Stimulated activated CD4-positive, alpha-beta T cell treated with anti-CD3 and anti-CD28 coated beads, TNF-alpha, amount 100 ng/mL, for 24 hours (primary cell): Measurements from ENCODE around the gene DNLZ.
A peak's percentile ranks its signal among the peaks of the same experiment; 100 is the strongest.

ENCODE experiments used
- DNase-seq, 3 experiments: peaks; one replicate each; pipeline ENCODE4 v3.0.0-alpha.2; 2020; ENCODE audit warnings: low read depth in 3 of 3

Gene DNLZ

DNA sequence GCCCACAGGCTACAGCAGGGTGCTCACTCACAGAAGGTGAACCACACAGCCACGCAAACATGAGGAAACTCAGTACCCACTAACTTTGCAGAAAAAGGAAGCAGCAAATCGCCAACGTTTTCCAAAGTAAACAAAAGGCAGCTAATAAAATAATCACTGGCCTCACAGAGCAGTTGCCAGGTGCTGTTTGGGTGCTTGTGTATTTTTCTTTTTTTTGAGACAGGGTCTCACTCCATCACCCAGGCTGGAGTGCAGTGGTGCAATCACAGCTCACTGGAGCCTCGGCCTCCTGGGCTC is 32.6 kb upstream of the DNLZ start:
- DNase-seq: no peak

DNA sequence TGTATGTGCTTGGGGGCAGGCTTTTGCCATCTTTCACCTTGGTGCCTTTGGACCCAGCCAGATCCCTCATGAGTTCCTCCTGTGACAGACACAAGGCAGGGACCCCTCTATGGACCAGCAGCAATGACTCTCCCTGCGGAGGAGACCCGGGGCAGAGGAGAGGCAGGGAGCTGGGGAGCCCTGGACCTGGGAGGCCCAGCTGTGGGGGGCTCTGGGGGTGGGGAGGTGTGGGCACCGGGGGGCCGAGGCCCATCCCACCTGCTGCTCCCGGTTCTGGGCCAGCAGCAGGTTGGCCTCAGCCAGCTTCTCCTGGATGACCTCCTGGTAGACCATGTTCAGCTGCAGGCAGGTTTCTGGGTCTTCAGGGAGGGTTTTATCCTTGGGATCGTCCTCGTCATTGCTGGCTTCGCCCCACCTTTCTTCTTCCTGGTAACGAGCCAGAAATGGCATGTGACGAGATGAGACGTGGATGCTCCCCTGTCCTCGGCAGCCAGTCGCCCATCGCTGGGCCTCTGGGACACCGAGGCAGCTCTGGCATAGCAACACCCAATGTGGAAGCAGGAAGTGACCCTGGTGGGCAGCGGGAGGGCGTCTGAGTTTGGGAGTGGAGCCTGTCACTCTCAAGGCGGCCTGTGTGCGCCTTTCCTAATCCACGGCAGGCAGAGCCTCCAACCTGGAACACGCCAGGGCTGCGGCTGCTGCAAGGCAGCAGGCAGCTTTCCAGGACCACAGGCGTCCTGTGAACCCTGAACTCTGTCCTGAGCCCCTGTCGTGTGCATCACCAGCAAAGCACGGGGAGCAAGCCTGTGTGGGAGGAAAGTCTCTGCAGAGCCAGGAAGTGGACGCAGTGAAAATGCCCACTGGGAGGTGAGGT is 32.0 kb upstream of the DNLZ start:
- no peak for DNase-seq

DNA sequence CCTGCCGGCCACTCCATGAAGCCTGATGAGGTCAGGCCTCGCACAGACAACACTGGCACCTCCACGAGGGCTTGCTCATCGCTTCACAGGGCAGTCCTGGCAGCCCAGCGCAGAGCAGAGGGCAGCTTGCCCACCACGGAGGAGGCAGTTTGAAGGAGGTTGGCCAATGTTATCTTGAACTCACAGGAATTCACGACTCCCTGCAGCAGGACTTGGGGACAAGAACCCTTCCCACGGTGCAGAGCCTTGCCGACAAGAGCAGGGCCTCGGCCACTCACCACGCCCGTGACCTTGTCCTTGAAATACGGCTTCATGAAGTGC is 31.4 kb upstream of the DNLZ start:
- DNase-seq: no peak

DNA sequence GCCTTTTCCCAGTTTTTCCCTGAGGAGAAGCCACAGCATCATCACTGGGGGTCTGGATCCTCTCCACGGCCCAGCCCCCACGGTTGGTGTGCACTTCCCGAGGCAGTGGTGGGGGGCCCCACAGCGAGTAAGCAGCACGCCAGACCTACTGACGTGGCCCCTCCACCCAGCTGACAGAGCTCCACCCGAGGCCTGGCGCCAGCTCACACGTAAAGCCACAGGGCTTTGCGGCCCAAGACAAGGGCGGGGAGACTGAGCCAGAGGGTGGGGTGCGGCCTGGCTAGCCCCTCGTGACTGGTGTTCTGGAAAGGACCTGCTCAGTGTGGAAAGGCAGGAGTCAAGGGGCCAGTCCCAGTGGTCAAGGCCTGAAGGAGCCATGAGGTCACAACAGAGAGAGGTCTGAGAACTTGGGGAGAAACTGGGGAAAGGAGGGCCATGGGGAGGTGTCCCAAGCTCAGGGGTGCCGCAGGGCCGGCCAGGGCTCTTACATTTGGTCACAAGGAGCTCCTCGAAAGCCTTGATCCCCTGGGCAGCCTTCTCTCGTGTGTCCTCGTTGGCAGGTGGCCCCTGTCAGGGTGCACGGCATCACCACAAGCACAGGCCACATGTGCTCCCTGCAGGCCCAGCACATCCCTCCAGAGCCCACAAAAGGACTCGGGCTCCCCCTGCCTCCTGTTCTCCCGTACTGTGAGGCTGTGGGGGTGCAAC is 30.9 kb upstream of the DNLZ start:
- DNase-seq: no peak

DNA sequence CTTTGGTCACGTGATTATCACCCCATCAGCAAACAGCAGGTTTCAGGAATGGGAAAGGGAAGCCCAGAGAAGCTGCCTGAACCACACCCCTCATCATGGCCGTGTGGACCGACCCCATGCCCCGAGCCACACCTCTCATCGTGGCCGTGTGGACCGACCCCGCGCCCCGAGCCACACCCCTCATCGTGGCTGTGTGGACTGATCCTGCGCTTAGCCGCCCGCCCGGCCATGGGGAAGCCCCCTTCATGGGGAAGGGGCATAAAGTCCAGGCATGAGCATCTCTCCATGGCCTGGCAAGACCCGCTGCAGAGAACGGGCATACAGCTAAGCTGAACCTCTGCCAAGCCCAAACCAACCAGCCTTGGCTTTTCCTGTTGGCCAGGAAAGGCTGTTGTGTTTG is 30.0 kb upstream of the DNLZ start:
- no peak for DNase-seq

DNA sequence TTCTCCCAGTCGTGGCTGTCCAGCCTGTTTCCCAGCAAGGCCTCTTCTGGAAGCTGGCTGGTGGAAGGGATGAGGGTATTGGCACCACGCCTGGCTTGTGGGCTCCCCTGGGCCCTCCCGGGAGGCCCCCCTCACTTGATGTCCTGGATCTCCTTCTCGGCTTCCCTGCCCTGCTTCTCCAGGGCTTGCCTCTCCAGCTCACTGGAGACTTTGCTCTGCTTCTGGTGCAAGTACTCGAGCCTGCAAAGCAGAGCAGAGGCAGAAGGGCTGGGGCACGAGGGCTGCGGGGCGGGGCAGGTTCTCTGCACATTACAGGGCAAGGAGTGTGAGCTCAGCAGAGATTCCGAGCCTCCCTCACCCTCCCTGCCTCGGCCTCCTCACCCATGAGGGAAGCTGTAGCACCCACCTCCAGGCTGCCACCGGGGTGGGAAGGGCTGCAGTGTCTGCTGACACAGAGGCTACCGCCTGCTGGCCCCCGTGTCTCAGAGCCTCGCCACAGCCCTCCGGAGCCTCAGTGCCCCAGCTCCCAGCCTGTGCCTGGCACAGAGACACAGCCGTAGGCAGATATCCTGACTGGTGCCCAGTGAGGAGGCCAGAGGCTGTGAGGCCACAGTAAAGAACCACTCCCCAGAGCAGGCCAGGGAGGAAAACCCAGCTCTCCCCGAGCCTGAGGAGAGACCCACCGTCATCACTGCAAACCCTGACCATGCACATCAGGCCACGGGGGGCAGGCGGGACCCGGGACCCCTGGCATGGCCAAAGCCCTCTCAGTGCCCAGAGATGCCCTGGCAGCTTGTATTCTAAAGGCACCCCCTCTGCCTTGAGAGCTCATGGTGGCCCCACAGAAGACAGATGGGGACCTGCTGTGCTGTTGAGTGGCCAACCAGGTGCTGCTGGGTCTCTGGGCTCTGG is 29.2 kb upstream of the DNLZ start:
- no peak for DNase-seq

DNA sequence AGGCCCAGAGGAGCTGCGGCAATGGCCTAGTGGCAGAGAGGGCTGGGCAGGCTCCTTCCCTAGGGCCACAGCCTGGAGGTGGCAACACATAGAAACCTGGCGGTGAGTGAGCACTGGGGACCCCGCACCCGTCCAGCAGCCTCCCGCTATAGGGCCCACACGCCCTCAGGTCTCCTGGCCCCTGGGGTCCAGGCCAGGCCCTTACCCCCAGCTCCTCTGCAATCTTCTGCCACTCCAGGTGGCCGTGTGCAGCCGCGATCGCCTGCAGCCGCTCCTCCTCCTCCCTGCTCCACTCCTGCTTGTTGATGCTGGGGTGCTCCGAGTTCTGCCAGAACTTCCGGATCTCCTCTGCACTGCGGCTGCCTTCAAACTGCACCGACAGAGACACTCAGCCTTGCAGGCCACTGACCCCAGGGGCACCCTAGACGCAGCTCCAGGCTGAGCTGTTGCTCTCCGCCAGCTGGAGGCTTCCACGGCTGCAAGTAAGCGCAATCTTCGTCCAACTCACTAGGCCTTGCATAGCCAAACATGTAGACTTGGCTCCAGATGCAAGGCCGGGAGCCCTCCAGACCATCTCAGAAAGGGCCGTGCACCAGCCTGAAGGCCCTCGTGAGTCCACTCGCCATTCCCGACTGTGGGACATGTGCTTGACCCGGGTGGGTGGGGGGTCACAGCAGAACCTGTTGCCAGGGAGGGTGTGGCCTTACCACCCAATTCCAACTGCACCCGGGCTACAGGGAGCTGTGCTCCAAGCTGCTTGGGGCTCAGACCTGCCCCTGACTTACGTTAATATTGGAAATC is 28.4 kb upstream of the DNLZ start:
- DNase-seq: no peak

DNA sequence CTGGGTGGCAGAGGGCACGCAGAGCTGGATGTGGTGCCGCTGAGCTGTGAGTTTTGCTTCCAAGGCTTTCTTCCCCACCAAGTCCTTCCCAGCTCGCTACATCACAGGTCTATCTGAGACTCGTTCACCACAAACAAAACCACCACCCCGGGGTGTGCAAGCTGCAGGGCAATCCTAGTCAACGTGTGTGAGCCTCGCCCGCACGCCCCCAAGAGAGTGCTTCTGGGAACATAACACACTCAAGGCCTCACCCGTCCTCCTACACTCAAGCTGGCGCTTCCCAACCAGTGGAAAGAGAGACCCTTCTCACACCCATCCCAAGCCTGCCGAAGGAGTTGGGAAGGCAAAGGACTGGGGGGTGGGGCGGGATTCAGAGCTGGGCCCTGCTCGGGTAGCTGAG is 25.9 kb upstream of the DNLZ start:
- no peak for DNase-seq

DNA sequence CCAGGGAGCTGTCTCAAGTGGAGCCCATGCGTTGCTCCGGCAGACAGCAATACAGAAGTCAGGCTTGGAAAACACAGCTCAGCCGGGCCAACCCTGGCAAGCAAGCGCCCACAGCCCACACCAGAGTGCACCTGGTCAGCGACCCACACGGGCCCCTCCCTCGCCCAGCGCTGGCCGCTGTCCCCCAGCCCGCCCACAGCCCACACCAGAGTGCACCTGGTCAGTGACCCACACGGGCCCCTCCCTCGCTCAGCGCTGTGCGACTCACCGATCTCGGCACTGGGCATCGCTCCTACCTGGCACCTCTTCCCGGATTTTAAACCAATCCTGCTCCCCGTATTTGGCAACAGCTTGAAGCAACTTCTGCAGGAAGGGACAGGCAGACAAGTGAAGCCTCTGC is 23.7 kb upstream of the DNLZ start:
- DNase-seq: no peak

DNA sequence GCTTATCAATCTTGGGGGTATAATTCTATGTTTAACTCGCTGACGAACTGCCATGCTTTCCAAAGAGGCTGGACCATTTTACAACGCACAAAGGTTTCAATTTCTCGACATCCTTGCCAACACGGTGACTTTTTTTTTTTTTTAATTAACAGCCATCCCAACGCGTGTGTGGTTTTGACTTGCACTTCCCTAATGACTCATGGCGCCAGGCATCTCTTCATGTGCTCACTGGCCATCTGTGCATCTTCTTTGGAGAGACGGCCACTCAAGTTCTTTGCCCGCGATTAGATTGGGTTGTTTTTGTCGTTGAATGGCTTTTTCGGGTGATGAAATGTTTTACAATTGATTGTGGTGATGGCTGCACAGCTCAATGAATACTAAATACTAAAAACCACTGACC is 22.5 kb upstream of the DNLZ start:
- DNase-seq: no peak

DNA sequence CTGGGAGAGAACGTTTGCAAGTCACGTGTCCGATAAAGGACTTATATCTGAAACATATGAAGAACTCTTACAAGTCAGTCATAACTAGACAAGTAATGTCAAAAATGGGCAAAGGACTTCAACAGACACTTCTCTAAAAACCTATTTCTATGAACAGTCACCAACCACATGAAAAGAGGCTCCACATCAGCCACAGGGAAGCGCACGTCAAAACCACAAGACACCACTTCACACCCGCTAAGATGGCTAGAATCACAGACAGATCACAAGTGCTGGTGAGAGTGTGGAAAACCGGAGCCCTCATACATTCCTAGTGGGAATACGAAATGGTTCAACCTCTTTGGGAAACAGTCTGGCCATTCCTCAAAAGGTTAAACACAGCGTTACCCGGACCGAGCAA is 21.5 kb upstream of the DNLZ start:
- peak in 1 of 3 experiments; percentile 26 for DNase-seq

DNA sequence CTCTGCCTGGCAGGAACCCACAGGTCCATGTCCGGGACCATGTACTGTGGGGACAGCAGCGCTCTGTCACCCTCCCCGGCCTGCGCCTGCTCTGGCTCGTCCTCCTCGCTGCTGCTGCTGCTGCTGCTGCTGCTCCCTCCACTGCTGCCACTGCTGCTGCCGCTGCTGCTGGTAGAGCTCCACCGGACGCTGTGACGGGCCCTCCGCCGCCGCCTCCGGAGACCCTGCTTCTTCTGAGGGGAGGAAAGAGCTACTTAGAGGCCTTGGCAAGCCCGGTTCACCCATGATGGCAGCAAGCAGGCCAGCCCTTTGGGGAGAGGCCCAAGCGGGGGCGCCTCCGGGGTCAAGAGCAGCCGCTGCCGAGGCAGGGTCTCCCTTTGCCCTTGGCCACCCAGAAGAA is 19.9 kb upstream of the DNLZ start:
- no peak for DNase-seq

DNA sequence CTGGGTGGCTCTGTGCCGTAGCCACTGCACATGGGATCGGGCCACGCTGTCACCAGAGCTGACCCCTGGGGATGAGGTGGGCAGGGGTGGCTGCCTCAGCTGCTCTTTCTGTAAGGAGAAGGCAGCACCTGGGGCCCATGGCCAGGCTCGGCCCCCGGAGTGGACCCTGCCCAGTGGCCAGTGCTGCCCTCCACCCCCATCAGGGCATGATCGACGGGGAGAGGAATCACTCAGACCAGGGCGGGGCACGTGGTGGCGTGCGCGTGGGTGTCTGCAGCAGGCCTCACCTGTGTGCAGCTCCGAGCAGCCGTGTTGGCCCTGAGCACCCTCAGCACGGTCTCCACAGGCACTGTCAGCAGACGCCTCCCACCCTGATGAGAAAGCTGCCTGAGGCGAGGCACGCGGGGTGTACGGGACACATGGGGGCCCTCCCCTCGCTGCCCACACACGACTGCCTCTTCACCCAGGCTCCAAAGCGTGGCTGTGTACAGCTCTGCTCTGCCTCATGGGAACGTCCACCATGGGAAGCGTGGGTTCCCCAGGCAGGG is 18.5 kb upstream of the DNLZ start:
- no peak for DNase-seq

DNA sequence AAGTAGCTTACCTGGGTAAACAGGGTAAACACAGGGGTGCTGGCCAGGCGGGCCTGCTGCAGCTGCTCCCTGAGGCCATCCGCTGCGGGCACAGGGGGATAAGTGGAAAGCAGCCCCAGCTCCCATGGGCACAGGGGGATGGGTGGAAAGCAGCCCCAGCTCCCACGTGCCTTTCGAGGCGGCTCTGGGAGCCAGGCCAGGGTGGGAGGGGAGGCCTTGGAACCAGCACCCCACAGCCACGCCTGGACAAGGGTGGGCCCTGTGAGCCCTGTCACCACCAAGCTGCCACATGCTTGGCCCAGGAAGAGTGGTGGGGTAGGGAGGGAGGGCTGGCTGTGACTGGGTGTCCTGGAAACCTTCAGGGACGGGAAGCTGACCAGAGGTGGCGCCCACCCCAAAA is 17.8 kb upstream of the DNLZ start:
- DNase-seq: no peak

DNA sequence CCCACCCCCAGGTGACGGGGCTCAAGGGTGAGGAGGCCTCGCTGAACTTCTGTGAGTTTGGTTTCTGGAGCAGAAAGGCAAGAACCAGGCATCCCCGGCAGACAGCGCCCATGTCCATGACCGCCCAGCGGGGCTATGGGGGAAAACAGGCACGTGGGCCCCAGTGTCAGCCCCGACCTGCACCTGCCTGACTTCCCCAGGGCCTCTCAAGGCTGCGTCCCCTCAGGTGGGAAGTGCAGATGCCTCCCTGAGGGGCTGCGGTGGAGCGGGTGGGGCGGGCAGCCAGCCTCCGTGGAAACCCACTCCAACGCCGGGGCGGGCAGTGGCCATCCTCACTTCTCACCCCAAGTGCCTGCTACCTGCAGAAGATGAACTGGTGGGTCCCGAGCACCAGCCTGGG is 16.8 kb upstream of the DNLZ start:
- DNase-seq: no peak

DNA sequence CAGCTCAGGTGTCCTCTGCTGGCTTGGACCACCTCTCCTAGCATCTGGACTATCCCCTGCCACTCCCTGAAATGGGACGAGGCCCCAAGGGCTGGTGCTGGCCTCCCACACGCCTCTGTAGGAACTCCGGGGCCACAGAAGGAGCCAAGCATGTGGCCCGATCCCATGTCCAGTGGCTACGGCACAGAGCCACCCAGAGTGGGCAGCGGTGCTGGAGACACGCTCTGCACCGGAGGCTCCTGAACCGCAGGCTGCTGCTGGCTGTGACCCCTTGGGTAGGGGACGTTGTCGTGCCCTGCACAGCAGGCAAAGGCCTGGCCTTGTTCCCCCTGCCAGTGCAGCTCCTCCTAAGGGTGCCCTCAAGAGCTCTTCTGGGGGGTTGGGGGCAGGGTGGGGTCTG is 16.3 kb upstream of the DNLZ start:
- DNase-seq: no peak

DNA sequence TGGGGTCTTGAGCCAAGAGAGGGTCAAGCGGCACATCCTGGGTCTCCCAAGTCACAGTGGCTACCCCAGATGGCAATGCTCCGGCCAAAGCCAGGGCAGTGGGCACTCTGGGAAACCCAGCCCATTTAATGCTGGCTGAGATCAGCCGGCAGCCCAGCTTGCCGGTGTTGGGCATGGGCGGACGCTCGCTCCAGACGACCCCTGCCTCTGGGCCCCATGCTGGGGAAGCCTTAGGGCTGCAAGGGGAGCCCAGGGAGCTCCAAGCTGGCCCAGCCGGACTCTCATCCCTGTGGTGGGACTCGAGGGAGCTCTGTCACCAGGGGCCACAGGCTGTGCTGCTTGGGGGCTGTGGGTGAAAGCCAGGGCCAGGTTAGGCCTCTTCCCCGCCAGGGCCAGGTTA is 15.9 kb upstream of the DNLZ start:
- no peak for DNase-seq

DNA sequence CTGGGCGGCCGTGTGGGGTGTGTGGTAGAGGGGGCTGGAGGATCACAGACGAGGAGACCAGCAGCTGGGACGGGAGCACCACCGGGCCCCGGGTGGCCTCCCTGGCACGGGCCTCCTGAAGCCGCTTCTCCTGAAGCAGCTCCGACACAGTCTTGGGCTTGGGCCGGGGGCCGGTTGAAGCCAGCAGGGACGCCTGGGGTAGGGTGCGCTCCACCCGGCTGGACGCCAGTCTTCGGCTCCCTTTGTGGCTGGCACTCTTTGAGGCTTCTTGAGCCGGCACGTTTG is 15.4 kb upstream of the DNLZ start:
- DNase-seq: no peak

DNA sequence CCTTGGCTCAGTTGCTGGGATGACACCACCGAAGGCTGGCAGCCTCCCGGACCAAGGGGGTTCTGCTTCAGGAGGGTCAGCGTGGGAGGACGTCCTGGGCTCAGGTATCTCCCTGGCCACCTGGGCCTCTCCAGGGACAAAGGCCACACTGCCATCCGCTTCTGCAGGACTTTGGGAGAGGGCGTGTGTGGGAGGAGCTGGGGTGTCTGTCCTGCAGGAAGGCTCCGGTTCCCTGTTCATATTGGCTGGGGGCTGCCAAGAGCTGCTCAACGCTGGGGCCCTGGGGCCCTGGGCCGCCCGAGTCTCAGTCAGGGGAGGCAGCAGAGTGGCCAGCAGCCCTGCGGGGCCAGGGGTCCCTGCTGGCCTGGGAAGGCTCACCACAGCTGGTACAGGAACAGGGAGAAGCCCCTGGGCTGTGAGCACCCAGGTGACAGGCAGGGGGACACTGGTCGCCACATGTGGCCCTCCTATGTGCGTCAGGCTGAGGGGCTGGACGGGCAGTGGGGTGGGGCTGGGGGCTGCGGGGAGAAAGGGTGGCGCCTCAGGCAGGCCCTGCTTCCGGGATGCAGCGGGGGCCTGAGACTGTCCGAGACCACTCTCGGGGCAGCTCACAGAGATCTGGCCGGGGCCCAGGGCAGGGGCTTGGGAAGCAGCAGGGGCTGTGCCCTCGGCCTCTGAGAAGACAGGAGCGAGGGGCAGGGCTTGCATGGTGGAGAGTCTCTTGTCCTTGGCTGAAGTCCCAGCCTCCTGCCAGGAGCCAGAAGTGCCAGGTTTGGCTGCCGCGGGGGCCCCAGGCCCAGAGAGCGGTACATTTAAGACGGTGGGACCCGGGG is 14.8 kb upstream of the DNLZ start:
- DNase-seq: no peak

DNA sequence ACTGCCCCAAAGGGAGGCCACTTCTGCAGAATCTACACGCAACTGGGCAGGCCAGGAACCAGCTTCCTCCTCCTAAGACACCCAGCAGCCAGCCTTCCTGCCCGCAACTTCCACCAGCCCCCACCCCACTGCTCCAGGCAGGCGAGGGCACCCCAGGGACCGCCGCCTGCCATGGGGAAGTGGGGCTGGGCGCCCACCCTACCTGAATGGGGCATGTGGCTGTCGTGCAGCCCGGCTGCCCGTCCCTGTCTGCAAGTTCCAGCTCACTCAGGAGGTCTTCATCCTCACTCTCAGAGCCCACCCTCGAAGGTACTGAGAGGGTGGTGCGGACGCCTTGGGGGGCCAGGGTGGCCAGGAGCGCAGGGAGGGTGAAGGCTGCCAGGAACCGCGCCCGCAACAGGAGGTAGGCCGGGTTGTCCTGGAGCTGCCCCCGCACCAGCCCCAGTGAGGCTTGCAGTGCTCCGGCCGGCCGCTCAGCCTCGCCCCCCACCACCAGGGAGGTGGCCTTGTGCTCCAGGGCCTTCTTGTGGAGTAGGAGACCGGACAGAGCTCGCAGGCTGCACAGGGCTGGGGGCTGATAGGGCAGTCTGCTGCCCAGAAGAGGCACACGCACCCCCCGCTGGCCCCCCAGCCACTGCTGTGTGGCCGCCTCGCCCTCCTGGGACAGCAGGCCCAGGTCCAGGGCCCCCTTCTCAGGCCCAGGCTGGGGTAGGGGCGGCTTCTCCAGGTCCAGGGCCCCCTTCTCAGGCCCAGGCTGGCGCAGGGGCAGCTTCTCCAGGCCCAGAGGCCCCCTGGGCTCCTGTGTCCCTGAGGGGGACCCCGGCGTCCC is 14.0 kb upstream of the DNLZ start:
- no peak for DNase-seq
